Breast epithelium (tissue), 4 donors: ENCODE data around the gene LPP. TPM values are rescaled to one million over a fixed set of nuclear protein-coding genes. Genes with fewer than 3 reads are reported as not detected.

Experiments used
- DNase-seq, 2 donors: peaks; one replicate each; pipeline ENCODE4 v3.0.0-alpha.2; 2019; ENCODE audit warnings: low spot score in 2 of 2
- H3K27ac ChIP-seq, 2 donors: fragments of 200-600 bp; sonication (generic) in 1 of 2; one replicate each; pipeline ENCODE4 v1.5.1; 2016 to 2019; ENCODE audit warnings: mild to moderate bottlenecking in 1 of 2
- H3K27me3 ChIP-seq, 2 donors: fragments of 200-600 bp; sonication (generic) in 1 of 2; one replicate each; pipeline versions ENCODE4 v1.5.1 to v1.6.0; 2017 to 2019; ENCODE audit warnings: control low read depth in 1 of 2, mild to moderate bottlenecking in 1 of 2
- H3K36me3 ChIP-seq: fragments of 200-600 bp; one replicate; pipeline ENCODE4 v1.5.1; 2019
- H3K4me1 ChIP-seq, 2 donors: fragments of 200-600 bp; sonication (generic); one replicate each; pipeline ENCODE4 v1.5.1; 2016 to 2019; ENCODE audit warnings: control low read depth in 1 of 2
- H3K4me3 ChIP-seq, 3 donors: fragments of 200-600 bp; sonication (generic); 1 replicate in 2 of 3; 2 replicates in 1 of 3; pipeline ENCODE4 v1.5.1; 2016 to 2019; ENCODE audit warnings: mild to moderate bottlenecking in 3 of 3, moderate library complexity in 2 of 3
- H3K9me3 ChIP-seq, 2 donors: fragments of 200-600 bp; sonication (generic) in 1 of 2; one replicate each; pipeline ENCODE4 v1.5.1; 2016 to 2019; ENCODE audit warnings: control low read depth in 1 of 2
- POLR2A ChIP-seq: fragments of 450-650 bp; IDR thresholded peaks from one replicate; pipeline ENCODE4 v1.6.1; 2016; ENCODE audit warnings: antibody characterized with exemption, mild to moderate bottlenecking, moderate library complexity
- POLR2AphosphoS5 ChIP-seq, 3 donors: sonication (generic); formaldehyde crosslinking; IDR thresholded peaks; one replicate each; pipeline ENCODE4 v1.6.1; 2017; ENCODE audit warnings: antibody characterized with exemption in 3 of 3
- intact Hi-C: fragments of 100-400 bp; cut with DNase I; formaldehyde crosslinking; loops from one replicate; pipeline ENCODE4 v1.15.1; 2023; ENCODE audit warnings: low total_unique reads
- total RNA-seq, 3 donors: library from RNA; depleted of rRNA; stranded (reverse); fragments of >200 nt; gene quantifications; one replicate each; pipeline ENCODE4 v1.1.0, GENCODE V29; 2016
- TF ChIP-seq, protein P1 (sequence below), 3 donors: fragments of 450-650 bp; IDR thresholded peaks; one replicate each; pipeline ENCODE4 v1.5.1; 2016 to 2017; ENCODE audit warnings: antibody characterized with exemption in 3 of 3, mild to moderate bottlenecking in 3 of 3, moderate library complexity in 3 of 3

LPP gene
- total RNA-seq, 3 donors from 2014 or later, result 135 to 183 (median 147) TPM

DNA sequence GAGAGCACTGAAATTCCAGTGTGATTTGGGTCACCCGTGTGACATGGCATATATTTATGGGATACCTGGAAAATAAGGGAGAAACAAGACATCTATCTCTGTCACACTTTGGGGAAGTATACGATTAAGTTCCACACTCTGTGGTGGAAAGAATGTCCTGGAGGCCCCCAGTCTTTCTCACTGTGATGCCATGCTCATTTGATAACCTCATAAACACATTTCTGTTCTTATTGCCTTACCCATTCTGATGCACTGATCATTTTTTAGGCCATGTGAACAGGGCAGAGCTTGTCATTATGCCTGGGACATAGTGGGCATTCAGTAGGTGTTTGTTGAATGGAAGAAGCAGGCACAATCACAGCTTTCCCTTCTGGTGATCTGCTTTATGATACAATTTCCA is 668.5 kb downstream of the LPP start:
- Histone ChIP-seq H3K9me3 (no peaks in the 10 kb centered on the region), H3K4me1 (no peaks in the 10 kb centered on the region), H3K27ac (no peak overlapping the region), H3K4me3 (no peak overlapping the region), H3K27me3 (no peaks in the 10 kb centered on the region), H3K36me3 (no peaks in the 10 kb centered on the region)
- no peak for DNase-seq
- intact Hi-C loops, result no loop called here
- TF ChIP-seq POLR2A (no peak), POLR2AphosphoS5 (IDR thresholded peaks at IDR 0.05) (no peak)
- TF ChIP-seq, protein P1, sequence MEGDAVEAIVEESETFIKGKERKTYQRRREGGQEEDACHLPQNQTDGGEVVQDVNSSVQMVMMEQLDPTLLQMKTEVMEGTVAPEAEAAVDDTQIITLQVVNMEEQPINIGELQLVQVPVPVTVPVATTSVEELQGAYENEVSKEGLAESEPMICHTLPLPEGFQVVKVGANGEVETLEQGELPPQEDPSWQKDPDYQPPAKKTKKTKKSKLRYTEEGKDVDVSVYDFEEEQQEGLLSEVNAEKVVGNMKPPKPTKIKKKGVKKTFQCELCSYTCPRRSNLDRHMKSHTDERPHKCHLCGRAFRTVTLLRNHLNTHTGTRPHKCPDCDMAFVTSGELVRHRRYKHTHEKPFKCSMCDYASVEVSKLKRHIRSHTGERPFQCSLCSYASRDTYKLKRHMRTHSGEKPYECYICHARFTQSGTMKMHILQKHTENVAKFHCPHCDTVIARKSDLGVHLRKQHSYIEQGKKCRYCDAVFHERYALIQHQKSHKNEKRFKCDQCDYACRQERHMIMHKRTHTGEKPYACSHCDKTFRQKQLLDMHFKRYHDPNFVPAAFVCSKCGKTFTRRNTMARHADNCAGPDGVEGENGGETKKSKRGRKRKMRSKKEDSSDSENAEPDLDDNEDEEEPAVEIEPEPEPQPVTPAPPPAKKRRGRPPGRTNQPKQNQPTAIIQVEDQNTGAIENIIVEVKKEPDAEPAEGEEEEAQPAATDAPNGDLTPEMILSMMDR (IDR thresholded peaks at IDR 0.05), result no peak

DNA sequence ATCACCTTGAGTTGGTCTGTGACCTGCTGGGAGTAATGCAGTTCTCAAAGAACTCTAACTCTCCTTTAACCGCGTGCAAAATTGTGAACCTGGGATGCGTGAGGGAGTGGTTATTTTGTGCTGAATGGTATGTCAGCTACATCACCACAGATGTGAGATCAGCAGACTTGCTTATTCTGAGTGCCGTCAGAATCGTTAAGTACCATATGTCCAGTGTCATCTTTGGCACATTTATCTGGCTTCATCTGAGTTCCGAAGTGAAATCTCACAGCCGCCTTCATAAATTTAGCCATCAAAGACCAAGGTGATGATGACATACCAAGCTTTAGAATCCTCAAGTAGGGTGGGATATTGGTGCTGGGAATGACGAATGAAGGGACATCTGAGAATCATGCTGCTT is 670.6 kb downstream of the LPP start:
- H3K4me1 ChIP-seq, result no peaks in the 10 kb centered on the region

DNA sequence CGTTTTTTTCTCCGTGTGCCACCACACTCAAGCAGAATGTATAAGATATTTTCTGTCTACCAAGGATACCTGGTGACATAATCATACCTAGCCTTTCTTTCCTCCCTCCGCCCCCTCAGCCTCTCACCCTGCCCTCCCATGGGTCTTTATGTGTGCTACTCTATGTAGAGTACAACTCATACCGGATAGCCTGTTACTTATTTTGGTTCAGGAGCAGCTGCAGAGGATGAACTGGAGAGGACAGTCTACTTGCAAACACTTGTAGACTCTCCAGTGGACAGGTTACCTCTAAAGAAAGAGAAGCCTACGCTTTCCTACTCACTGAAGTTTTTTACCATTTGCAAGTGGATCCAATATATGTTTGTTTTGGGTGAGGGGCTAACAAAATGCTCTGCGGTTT is 671.9 kb downstream of the LPP start:
- intact Hi-C loops, result no loop called here
- no peaks in the 10 kb centered on the region for H3K4me1 ChIP-seq
- no peaks in the 10 kb centered on the region for H3K9me3 ChIP-seq
- TF ChIP-seq POLR2A (no peak), POLR2AphosphoS5 (IDR thresholded peaks at IDR 0.05) (no peak)
- H3K4me3 ChIP-seq, result no peak overlapping the region
- H3K27me3 ChIP-seq, result no peaks in the 10 kb centered on the region
- DNase-seq, result no peak
- H3K36me3 ChIP-seq, result no peaks in the 10 kb centered on the region
- H3K27ac ChIP-seq, result no peak overlapping the region

More for the DNA sequence above, 670.6 kb downstream of the LPP start:
- no peak overlapping the region for H3K4me3 ChIP-seq
- no peaks in the 10 kb centered on the region for H3K36me3 ChIP-seq
- H3K27me3 ChIP-seq, result no peaks in the 10 kb centered on the region
- TF ChIP-seq POLR2AphosphoS5 (IDR thresholded peaks at IDR 0.05) (no peak), POLR2A (no peak)
- TF ChIP-seq, protein P1 (IDR thresholded peaks at IDR 0.05), result no peak
- H3K9me3 ChIP-seq, result no peaks in the 10 kb centered on the region
- intact Hi-C loops, result no loop called here
- H3K27ac ChIP-seq, result no peak overlapping the region
- DNase-seq, result no peak

DNA sequence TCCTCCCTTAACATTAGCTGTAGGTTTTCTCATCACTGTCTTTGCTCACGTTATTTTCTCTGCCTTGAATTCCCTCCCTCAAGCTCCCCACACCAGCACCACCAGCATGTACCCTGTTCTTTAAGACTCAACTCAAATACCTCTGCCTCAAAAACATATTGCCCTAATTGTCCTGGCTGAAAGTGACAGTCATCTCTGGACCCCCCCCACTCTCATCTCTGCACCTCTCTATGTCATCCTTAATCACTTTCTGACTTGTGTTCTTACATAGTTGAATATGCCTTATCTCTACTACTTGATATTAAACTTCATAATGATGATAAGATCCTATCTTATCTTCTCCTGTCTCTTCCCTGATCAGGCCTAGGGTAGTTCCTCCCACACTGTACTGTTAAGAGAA is 672.6 kb downstream of the LPP start:
- no peaks in the 10 kb centered on the region for H3K9me3 ChIP-seq
- no peaks in the 10 kb centered on the region for H3K27me3 ChIP-seq
- H3K27ac ChIP-seq, result no peak overlapping the region
- H3K4me1 ChIP-seq, result no peaks in the 10 kb centered on the region
- no peak for TF ChIP-seq POLR2A
- TF ChIP-seq POLR2AphosphoS5 (IDR thresholded peaks at IDR 0.05), result no peak
- TF ChIP-seq, protein P1 (IDR thresholded peaks at IDR 0.05), result no peak
- DNase-seq, result no peak
- H3K36me3 ChIP-seq, result no peaks in the 10 kb centered on the region
- H3K4me3 ChIP-seq, result no peak overlapping the region
- intact Hi-C loops, result no loop called here

DNA sequence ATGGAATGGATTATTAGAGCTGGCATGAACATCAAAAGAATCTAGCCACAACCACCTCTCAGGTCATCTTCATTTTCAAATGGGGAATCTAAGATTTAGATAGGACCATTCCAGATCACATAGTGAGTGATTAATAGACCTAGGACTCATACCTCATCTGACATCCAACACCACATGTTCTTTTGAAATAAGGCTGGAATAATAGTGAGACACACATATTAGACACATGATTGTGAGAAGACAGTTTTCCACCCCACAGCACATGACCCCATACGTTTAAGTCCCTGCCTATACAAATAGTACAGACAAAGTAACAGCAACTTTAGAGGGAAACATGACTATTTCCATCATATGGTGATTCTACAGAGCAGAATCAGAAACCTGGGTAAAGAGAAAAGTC is 673.1 kb downstream of the LPP start:
- intact Hi-C loops, result loop anchor here (1.0 kb wide), 1 partner anchor 11 kb away; no protein-coding TSS in a partner anchor
- TF ChIP-seq POLR2AphosphoS5 (IDR thresholded peaks at IDR 0.05), result no peak
- TF ChIP-seq POLR2A, result no peak
- Histone ChIP-seq H3K4me1 (no peaks in the 10 kb centered on the region), H3K36me3 (no peaks in the 10 kb centered on the region), H3K4me3 (no peak overlapping the region), H3K9me3 (no peaks in the 10 kb centered on the region), H3K27ac (no peak overlapping the region), H3K27me3 (no peaks in the 10 kb centered on the region)
- no peak for DNase-seq

DNA sequence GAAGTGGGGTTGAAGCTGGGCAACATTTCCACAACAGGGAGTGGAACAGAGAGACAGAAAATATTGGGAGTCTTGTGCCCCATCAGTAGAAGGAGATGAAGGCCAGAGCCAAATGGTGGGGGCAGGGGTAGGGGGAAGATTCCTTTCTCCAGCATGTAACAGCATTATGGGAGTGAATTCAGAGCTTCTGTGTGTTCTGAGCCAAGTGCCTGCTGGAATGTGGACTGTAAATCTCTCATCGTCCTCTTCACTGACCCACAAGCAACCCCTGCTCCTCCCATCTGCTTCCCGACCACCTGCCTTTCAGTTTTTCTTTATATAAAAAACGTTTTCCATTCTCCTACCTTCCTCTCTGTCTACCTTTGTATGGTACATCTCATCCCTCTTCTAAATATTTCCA is 673.6 kb downstream of the LPP start:
- Histone ChIP-seq H3K4me1 (no peaks in the 10 kb centered on the region), H3K9me3 (no peaks in the 10 kb centered on the region), H3K27ac (no peak overlapping the region), H3K4me3 (no peak overlapping the region), H3K36me3 (no peaks in the 10 kb centered on the region), H3K27me3 (no peaks in the 10 kb centered on the region)
- intact Hi-C loops, result loop anchor here (1.0 kb wide), 1 partner anchor 11 kb away; no protein-coding TSS in a partner anchor
- TF ChIP-seq POLR2A (no peak), POLR2AphosphoS5 (IDR thresholded peaks at IDR 0.05) (no peak)
- TF ChIP-seq, protein P1 (IDR thresholded peaks at IDR 0.05), result no peak
- DNase-seq, result no peak
